GM23338 (cell line): ENCODE results near the gene SLC43A3. TPM values are rescaled to one million over a fixed set of nuclear protein-coding genes. Genes with fewer than 3 reads are reported as not detected.

Experiments used
- ATAC-seq: fragments of 200-7000 bp; cut with Tn5 transposase; 3 replicates; pipeline ENCODE4 v1.9.1; 2020
- DNase-seq: peaks from one replicate; pipeline ENCODE4 v3.0.0-alpha.2; 2015; ENCODE audit warnings: low spot score
- H2AFZ ChIP-seq: fragments of 200-600 bp; sonication (generic); 2 replicates; pipeline ENCODE4 v1.8.0; 2016; ENCODE audit warnings: antibody characterized with exemption, mild to moderate bottlenecking, moderate library complexity
- H3F3A ChIP-seq: fragments of 200-600 bp; sonication (generic); replicated peaks from 2 replicates; pipeline ENCODE4 v1.8.0; 2017; ENCODE audit warnings: antibody characterized with exemption, mixed run types, low read depth
- H3K27ac ChIP-seq: fragments of 200-600 bp; sonication (generic); 2 replicates; pipeline ENCODE4 v1.6.1; 2016; ENCODE audit warnings: low read depth
- H3K27me3 ChIP-seq: fragments of 200-600 bp; sonication (generic); 2 replicates; pipeline ENCODE4 v1.8.0; 2016; ENCODE audit warnings: mild to moderate bottlenecking, mixed run types, moderate library complexity; ENCODE audit not compliant: insufficient read depth
- H3K36me3 ChIP-seq: fragments of 200-600 bp; sonication (generic); 2 replicates; pipeline ENCODE4 v1.8.0; 2016; ENCODE audit warnings: mild to moderate bottlenecking; ENCODE audit not compliant: insufficient read depth
- H3K4me1 ChIP-seq: fragments of 200-600 bp; sonication (generic); 2 replicates; pipeline ENCODE4 v1.8.0; 2016; ENCODE audit warnings: mild to moderate bottlenecking, moderate library complexity; ENCODE audit not compliant: insufficient read depth
- H3K4me2 ChIP-seq: fragments of 200-600 bp; sonication (generic); 2 replicates; pipeline ENCODE4 v1.7.1; 2017; ENCODE audit warnings: mixed run types
- H3K4me3 ChIP-seq: fragments of 200-600 bp; sonication (generic); 2 replicates; pipeline ENCODE4 v1.6.1; 2016; ENCODE audit warnings: mixed run types
- H3K79me2 ChIP-seq: fragments of 200-600 bp; sonication (generic); replicated peaks from 2 replicates; pipeline ENCODE4 v1.8.0; 2017; ENCODE audit warnings: mild to moderate bottlenecking; ENCODE audit not compliant: insufficient read depth
- H3K9me2 ChIP-seq: fragments of 200-600 bp; sonication (generic); 2 replicates; pipeline ENCODE4 v1.8.0; 2017; ENCODE audit not compliant: insufficient read depth
- H4K20me1 ChIP-seq: fragments of 200-600 bp; sonication (generic); replicated peaks from 2 replicates; pipeline ENCODE4 v1.8.0; 2017; ENCODE audit warnings: mild to moderate bottlenecking; ENCODE audit not compliant: insufficient read depth
- H3K27ac Mint-ChIP-seq: 2 replicates; pipeline ENCODE4 v1.8.0; 2020; ENCODE audit warnings: inconsistent platforms, mild to moderate bottlenecking, moderate library complexity, mixed read lengths
- H3K27me3 Mint-ChIP-seq: 3 replicates; pipeline ENCODE4 v1.8.0; 2022; ENCODE audit warnings: low read depth, mild to moderate bottlenecking, moderate library complexity, mixed read lengths, inconsistent platforms; ENCODE audit not compliant: insufficient read depth, poor library complexity
- H3K36me3 Mint-ChIP-seq: 3 replicates; pipeline ENCODE4 v1.8.0; 2021; ENCODE audit warnings: low read depth, mild to moderate bottlenecking, inconsistent platforms, moderate library complexity, mixed read lengths
- H3K4me1 Mint-ChIP-seq: 3 replicates; pipeline ENCODE4 v1.8.0; 2020; ENCODE audit warnings: mild to moderate bottlenecking, inconsistent platforms, mixed read lengths
- H3K4me3 Mint-ChIP-seq: 3 replicates; pipeline ENCODE4 v1.8.0; 2021; ENCODE audit warnings: moderate library complexity, mild to moderate bottlenecking, inconsistent platforms, mixed read lengths
- H3K9me3 Mint-ChIP-seq: 3 replicates; pipeline ENCODE4 v1.8.0; 2020; ENCODE audit warnings: moderate library complexity, mild to moderate bottlenecking, inconsistent platforms, mixed read lengths
- EZH2 ChIP-seq: fragments of 200-600 bp; sonication (generic); IDR thresholded peaks from one replicate; pipeline ENCODE4 v1.8.0; 2017; ENCODE audit warnings: antibody characterized with exemption, mild to moderate bottlenecking, low read depth; ENCODE audit not compliant: unreplicated experiment
- JUNB ChIP-seq: IDR thresholded peaks from one replicate; pipeline ENCODE4 v1.6.1; 2016; ENCODE audit warnings: antibody characterized with exemption; ENCODE audit not compliant: unreplicated experiment
- ZNF114 ChIP-seq: fragments of 250-450 bp; sonication (Bioruptor Pico); IDR thresholded peaks from 2 replicates; pipeline ENCODE4 v1.5.0; 2020; ENCODE audit warnings: mild to moderate bottlenecking, moderate library complexity
- polyA plus RNA-seq: library from polyadenylated mRNA; unstranded; fragments of >200 nt; fragmentation: Nextera tagmentation; extraction: Ambion mirVana; gene quantifications from 2 replicates; pipeline ENCODE4 v1.2.1, GENCODE V29; 2016
- total RNA-seq: library from RNA; depleted of rRNA; stranded (reverse); fragments of >200 nt; shearing (Covaris generic); gene quantifications from 2 replicates; pipeline ENCODE4 v1.2.3, GENCODE V29; 2014
- TF ChIP-seq, protein P1 (sequence below): fragments of 250-450 bp; sonication (Bioruptor Pico); IDR thresholded peaks from 2 replicates; pipeline ENCODE4 v1.5.0; 2020; ENCODE audit warnings: mild to moderate bottlenecking, moderate library complexity
- TF ChIP-seq, protein P2 (sequence below): IDR thresholded peaks from one replicate; pipeline ENCODE4 v1.6.1; 2018; ENCODE audit warnings: antibody characterized with exemption; ENCODE audit not compliant: unreplicated experiment
- TF ChIP-seq, protein P3 (sequence below): IDR thresholded peaks from 2 replicates; pipeline ENCODE4 v1.6.1; 2016; ENCODE audit warnings: antibody characterized with exemption
- TF ChIP-seq, protein P4 (sequence below), 2 experiments: fragments of 200-600 bp in 1 of 2; sonication (generic) in 1 of 2; conservative IDR thresholded peaks; 2 replicates each; pipeline versions ENCODE4 v1.5.1 to v1.6.1; 2016 to 2017; ENCODE audit warnings: antibody characterized with exemption in 2 of 2, low read depth in 2 of 2, mild to moderate bottlenecking in 2 of 2, moderate library complexity in 1 of 2

SLC43A3 gene
- total and polyA plus RNA-seq, 2 experiments from 2014 or later = 14.3 to 24.8 TPM

DNA sequence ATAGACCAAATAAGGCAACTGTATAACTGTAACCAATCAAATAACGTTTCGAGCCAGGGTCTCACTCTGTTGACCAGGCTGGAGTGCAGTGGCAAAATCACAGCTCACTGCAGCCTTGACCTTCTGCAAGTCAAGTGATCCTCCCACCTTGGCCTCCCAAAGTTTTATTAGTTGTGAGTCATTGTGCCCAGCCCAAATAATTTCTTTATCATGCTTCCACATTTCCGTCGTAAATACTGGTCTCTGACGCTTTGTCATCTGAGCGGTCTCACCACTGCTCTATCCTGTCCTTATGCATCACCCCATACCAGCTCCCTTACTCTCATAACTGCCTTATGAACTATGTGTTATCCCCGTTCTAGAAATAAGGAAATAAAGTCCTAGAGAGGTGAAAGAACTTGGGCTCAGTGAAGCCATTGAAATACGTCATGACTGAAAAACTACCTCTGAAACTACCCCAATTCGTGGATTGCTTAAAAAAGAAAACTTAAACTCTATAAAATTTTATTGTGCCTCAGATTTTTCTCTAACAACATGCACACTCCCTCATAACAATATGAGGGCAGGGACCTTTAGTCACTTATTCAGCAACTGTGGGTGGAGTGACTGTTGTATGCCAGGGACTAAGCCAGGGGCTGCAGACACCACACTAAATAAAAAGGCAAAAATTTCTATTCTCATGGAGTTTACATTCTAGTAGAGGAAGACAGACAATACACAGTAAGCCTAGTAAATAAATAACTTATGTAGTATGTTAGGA is 17.6 kb upstream of the SLC43A3 start:
- H3K4me1 ChIP-seq = no peaks in the 10 kb centered on the region
- peaks cover 4% of the 10 kb centered on the region for H3K27me3 Mint-ChIP-seq
- H3K27ac Mint-ChIP-seq = no peak overlapping the region
- H3K9me3 Mint-ChIP-seq = no peaks in the 10 kb centered on the region; the same call in 2 of the 3 replicates
- no peak for DNase-seq
- TF ChIP-seq, protein P1, sequence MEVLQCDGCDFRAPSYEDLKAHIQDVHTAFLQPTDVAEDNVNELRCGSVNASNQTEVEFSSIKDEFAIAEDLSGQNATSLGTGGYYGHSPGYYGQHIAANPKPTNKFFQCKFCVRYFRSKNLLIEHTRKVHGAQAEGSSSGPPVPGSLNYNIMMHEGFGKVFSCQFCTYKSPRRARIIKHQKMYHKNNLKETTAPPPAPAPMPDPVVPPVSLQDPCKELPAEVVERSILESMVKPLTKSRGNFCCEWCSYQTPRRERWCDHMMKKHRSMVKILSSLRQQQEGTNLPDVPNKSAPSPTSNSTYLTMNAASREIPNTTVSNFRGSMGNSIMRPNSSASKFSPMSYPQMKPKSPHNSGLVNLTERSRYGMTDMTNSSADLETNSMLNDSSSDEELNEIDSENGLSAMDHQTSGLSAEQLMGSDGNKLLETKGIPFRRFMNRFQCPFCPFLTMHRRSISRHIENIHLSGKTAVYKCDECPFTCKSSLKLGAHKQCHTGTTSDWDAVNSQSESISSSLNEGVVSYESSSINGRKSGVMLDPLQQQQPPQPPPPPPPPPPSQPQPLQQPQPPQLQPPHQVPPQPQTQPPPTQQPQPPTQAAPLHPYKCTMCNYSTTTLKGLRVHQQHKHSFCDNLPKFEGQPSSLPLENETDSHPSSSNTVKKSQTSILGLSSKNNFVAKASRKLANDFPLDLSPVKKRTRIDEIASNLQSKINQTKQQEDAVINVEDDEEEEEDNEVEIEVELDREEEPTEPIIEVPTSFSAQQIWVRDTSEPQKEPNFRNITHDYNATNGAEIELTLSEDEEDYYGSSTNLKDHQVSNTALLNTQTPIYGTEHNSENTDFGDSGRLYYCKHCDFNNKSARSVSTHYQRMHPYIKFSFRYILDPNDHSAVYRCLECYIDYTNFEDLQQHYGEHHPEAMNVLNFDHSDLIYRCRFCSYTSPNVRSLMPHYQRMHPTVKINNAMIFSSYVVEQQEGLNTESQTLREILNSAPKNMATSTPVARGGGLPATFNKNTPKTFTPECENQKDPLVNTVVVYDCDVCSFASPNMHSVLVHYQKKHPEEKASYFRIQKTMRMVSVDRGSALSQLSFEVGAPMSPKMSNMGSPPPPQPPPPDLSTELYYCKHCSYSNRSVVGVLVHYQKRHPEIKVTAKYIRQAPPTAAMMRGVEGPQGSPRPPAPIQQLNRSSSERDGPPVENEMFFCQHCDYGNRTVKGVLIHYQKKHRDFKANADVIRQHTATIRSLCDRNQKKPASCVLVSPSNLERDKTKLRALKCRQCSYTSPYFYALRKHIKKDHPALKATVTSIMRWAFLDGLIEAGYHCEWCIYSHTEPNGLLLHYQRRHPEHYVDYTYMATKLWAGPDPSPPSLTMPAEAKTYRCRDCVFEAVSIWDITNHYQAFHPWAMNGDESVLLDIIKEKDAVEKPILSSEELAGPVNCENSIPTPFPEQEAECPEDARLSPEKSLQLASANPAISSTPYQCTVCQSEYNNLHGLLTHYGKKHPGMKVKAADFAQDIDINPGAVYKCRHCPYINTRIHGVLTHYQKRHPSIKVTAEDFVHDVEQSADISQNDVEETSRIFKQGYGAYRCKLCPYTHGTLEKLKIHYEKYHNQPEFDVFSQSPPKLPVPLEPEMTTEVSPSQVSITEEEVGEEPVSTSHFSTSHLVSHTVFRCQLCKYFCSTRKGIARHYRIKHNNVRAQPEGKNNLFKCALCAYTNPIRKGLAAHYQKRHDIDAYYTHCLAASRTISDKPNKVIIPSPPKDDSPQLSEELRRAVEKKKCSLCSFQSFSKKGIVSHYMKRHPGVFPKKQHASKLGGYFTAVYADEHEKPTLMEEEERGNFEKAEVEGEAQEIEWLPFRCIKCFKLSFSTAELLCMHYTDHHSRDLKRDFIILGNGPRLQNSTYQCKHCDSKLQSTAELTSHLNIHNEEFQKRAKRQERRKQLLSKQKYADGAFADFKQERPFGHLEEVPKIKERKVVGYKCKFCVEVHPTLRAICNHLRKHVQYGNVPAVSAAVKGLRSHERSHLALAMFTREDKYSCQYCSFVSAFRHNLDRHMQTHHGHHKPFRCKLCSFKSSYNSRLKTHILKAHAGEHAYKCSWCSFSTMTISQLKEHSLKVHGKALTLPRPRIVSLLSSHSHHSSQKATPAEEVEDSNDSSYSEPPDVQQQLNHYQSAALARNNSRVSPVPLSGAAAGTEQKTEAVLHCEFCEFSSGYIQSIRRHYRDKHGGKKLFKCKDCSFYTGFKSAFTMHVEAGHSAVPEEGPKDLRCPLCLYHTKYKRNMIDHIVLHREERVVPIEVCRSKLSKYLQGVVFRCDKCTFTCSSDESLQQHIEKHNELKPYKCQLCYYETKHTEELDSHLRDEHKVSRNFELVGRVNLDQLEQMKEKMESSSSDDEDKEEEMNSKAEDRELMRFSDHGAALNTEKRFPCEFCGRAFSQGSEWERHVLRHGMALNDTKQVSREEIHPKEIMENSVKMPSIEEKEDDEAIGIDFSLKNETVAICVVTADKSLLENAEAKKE = no peak
- TF ChIP-seq, protein P2, sequence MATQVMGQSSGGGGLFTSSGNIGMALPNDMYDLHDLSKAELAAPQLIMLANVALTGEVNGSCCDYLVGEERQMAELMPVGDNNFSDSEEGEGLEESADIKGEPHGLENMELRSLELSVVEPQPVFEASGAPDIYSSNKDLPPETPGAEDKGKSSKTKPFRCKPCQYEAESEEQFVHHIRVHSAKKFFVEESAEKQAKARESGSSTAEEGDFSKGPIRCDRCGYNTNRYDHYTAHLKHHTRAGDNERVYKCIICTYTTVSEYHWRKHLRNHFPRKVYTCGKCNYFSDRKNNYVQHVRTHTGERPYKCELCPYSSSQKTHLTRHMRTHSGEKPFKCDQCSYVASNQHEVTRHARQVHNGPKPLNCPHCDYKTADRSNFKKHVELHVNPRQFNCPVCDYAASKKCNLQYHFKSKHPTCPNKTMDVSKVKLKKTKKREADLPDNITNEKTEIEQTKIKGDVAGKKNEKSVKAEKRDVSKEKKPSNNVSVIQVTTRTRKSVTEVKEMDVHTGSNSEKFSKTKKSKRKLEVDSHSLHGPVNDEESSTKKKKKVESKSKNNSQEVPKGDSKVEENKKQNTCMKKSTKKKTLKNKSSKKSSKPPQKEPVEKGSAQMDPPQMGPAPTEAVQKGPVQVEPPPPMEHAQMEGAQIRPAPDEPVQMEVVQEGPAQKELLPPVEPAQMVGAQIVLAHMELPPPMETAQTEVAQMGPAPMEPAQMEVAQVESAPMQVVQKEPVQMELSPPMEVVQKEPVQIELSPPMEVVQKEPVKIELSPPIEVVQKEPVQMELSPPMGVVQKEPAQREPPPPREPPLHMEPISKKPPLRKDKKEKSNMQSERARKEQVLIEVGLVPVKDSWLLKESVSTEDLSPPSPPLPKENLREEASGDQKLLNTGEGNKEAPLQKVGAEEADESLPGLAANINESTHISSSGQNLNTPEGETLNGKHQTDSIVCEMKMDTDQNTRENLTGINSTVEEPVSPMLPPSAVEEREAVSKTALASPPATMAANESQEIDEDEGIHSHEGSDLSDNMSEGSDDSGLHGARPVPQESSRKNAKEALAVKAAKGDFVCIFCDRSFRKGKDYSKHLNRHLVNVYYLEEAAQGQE = no peak
- no peak for TF ChIP-seq ZNF114
- TF ChIP-seq EZH2 = no peak
- no peak for TF ChIP-seq JUNB
- TF ChIP-seq, protein P3, sequence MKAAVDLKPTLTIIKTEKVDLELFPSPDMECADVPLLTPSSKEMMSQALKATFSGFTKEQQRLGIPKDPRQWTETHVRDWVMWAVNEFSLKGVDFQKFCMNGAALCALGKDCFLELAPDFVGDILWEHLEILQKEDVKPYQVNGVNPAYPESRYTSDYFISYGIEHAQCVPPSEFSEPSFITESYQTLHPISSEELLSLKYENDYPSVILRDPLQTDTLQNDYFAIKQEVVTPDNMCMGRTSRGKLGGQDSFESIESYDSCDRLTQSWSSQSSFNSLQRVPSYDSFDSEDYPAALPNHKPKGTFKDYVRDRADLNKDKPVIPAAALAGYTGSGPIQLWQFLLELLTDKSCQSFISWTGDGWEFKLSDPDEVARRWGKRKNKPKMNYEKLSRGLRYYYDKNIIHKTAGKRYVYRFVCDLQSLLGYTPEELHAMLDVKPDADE = no peak
- TF ChIP-seq, protein P4, sequence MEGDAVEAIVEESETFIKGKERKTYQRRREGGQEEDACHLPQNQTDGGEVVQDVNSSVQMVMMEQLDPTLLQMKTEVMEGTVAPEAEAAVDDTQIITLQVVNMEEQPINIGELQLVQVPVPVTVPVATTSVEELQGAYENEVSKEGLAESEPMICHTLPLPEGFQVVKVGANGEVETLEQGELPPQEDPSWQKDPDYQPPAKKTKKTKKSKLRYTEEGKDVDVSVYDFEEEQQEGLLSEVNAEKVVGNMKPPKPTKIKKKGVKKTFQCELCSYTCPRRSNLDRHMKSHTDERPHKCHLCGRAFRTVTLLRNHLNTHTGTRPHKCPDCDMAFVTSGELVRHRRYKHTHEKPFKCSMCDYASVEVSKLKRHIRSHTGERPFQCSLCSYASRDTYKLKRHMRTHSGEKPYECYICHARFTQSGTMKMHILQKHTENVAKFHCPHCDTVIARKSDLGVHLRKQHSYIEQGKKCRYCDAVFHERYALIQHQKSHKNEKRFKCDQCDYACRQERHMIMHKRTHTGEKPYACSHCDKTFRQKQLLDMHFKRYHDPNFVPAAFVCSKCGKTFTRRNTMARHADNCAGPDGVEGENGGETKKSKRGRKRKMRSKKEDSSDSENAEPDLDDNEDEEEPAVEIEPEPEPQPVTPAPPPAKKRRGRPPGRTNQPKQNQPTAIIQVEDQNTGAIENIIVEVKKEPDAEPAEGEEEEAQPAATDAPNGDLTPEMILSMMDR (conservative IDR thresholded peaks at IDR 0.05; ENCODE audit: low read depth in 2 of 2) = no peak
- no peak overlapping the region for H3K4me3 Mint-ChIP-seq
- H3K36me3 ChIP-seq = no peaks in the 10 kb centered on the region
- H3K36me3 Mint-ChIP-seq = no peaks in the 10 kb centered on the region
- H4K20me1 ChIP-seq = no peaks in the 10 kb centered on the region
- H3K27ac ChIP-seq = no peak overlapping the region
- no peak overlapping the region for H3K4me2 ChIP-seq
- H3K27me3 ChIP-seq = no peaks in the 10 kb centered on the region
- no peaks in the 10 kb centered on the region for H3K4me1 Mint-ChIP-seq
- H2AFZ ChIP-seq = no peak overlapping the region
- H3K4me3 ChIP-seq = no peak overlapping the region
- no peaks in the 10 kb centered on the region for H3K9me2 ChIP-seq
- H3F3A ChIP-seq = no peaks in the 10 kb centered on the region
- no peaks in the 10 kb centered on the region for H3K79me2 ChIP-seq
- no peak for ATAC-seq
